IPS-NIHi7 (cell line): Measurements from ENCODE around the gene NACA.
"Not testable (repeated sequence)": the region's sequence is repeated elsewhere in the genome, so short reads cannot be mapped to it uniquely, and the experiment has no call there.

Experiments used
- DNase-seq: peaks from one replicate; pipeline ENCODE4 v3.0.0; 2012; ENCODE audit warnings: mixed read lengths; ENCODE audit errors: extremely low spot score

The NACA gene

DNA sequence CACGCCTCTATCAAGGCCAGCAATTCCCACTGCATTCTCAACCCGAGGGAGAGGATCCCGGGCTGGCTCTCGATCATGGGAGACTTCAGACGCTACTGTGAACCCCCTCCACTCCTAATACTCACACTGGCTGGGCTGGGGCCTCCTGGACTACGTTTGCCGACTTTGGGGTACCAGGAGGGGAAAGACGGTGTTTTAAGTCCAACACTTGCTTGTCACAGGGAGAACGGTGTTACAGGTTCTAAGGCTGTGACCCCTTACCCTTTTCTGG lies 463 bp downstream of the NACA start:
- DNase-seq: no peak

DNA sequence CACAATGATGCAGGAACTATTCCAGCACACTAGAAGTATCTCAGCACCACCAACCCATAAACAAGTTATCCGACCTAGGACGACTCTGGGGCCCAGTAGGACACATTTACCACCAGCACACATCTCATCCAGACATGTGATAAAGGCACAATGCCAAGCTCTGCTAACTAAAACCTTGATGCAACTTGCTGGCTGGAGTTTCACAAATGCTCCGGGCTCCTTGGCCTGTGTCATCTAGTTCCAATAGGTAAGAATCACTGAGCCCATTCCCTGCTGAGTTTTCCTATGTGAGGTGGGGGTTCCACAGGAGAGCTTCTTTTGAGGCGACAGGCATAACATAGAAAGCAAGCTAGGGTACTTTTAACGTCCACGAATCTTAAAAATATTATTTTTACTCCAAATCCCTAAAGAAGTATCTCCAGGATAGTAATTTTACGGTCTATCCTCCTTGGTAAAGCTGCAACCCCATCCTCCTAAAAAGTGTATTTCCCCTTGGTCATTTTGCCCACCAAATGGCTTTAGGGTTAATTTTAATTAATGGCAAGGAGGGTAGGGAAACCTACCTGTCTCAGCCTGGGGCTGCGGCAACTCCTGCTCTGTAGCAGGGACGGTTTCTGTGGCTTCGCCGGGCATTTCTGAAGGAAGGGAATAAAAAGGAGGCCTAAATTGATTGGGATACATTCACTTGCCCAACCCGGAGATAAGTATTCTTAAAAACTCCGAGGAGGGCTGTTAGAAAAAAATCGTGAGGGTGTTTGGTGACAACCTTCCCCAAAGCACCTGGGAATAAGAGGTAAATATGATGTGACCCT lies 1.0 kb downstream of the NACA start:
- no peak for DNase-seq

DNA sequence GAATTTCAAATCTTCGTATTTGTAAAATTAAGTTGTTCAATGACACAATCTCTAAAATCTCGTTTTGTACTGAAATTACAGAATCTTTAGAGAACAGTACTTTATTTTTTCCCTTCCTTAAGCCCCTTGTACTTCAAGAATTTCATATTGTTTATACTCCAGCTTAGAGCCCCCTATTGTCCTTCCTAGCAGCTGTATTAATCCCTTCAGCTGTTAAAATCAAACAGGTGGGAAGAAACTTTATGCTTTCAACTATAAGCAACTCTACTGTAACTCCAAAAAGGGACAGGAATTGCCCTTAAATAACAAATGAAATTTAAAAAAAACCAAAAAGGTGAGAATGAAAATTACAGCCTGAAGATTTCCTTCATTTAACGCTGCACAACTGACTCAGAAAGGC lies 1.7 kb downstream of the NACA start:
- no peak for DNase-seq

DNA sequence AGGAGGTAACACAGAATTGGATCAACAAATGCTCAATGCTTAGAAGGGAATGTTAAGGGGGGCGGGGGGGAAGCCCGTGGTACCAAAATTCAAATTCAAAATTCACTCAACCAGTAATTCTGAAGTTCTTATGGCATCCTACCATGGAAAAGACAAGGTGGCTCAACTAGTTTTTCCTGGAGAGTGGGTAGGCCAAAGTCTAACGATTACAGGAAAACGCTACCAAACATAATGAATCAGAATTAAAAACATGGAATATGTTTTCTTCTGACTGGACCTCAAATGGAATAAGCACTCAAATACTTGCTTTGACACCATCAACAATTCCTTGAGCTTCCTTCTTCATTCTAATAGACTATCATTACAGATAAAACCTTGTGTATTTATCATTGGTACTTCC lies 2.3 kb downstream of the NACA start:
- DNase-seq: no peak

DNA sequence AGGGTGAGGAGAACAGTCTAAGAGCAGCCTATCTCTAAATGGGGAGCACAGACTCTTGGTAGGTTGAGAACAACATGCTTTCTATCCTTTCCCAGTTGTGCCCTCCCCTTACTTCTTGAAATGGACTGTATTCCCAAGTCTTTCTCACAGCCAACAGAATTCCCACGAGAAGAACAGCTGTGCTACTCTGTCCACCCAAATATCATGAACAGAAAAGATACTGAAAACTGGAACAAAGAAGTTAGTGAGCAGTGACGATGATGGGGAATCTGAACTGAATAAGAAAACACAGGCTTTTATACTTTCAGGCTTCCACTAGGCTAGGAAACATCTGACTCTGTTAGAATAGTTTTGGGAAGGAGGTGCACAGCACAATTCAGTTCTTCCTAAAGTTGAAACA lies 3.4 kb downstream of the NACA start:
- no peak for DNase-seq

DNA sequence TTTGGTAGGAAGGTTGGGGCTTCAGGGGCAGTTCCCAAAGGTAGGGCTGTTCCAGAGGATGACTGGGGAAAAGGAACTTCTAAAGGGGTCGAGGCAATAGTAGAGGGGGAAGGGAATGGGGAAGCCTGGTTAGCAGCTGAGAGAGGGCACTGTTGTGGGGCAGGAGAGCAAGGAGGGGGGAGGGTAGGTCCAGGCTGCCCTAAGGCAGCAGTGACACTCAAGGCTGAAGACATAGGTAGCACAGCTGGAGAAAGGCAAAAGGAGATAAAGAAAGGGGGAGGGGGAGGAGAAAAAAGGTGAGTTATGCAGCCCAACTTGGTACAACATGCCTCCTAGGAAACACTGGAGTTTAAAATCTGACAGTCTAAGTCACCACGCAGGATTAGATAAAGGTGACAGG lies 3.9 kb downstream of the NACA start:
- peak; percentile 49 for DNase-seq

DNA sequence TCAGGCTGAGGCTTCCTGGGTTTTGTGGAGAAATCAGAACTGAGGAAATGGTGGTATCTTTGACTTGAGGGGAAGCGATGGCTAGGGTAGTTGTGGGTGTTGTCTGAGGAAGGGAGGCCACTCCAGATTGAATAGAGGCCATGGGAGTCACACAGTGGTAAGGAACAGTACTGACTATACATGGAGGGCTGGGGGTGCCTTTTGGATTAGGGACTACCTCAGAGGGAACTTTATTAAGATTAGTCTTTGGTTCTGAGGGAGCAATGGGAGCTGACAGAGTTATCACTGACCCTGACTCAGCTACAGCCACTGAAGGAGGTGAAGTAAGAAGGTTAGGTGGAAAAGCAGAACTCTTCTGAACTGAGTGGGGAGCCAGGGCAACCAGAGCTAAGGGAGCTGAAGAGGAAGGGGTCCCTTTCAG lies 4.4 kb downstream of the NACA start:
- no peak for DNase-seq

DNA sequence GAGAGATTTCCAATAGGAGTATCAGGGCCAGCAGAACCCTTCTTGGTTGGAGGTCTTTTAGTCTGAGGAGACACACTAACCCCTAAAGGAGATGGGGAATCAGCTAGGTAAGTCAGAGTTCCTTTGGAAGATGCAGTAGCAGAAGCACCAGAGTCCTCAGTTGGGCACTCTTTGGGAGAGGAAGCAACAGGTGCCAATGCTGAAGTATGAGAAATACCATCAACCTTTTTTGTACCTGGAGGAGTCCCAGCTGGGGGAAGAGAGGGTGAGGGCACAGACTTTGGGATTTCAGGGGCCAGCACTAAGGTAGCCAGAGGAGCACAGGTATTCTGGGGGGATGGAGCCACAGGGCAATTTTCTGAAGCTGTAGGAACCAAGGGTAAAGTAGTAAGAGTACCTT lies 6.0 kb downstream of the NACA start:
- DNase-seq: no peak

DNA sequence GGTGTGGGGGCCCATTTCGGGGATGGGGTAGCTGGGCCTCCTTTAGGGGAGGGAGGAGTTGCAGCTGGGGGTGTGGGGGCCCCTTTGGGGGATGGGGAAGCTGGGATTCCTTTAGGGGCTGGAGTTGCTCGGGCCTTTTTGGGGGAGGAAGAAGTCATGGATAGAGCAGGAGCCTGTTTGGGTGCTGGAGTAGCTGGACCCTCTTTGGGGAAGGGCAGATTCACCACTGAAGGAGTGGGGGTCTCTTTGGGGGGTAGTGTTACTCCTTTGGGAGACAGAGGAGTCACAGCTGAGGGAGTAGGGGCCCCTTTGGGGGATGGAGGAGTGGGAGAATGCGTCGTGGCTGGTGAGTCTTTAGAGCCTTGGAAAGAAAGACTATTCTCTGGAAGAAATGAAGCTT lies 6.5 kb downstream of the NACA start:
- no peak for DNase-seq

DNA sequence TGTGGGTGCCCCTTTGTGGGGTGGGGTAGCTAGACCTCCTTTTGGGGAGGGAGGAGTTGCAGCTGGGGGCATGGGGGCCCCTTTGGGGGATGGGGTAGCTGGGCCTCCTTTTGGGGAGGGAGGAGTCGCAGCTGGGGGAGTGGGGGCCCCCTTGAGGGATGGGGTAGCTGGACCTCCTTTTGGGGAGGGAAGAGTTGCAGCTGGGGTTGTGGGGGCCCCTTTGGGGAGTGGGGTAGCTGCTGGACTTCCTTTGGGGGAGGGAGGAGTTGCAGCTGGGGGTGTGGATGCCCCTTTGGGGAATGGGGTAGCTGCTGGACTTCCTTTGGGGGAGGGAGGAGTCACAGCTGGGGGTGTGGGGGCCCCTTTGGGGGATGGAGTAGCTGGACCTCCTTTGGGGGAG lies 7.0 kb downstream of the NACA start:
- no peak for DNase-seq

DNA sequence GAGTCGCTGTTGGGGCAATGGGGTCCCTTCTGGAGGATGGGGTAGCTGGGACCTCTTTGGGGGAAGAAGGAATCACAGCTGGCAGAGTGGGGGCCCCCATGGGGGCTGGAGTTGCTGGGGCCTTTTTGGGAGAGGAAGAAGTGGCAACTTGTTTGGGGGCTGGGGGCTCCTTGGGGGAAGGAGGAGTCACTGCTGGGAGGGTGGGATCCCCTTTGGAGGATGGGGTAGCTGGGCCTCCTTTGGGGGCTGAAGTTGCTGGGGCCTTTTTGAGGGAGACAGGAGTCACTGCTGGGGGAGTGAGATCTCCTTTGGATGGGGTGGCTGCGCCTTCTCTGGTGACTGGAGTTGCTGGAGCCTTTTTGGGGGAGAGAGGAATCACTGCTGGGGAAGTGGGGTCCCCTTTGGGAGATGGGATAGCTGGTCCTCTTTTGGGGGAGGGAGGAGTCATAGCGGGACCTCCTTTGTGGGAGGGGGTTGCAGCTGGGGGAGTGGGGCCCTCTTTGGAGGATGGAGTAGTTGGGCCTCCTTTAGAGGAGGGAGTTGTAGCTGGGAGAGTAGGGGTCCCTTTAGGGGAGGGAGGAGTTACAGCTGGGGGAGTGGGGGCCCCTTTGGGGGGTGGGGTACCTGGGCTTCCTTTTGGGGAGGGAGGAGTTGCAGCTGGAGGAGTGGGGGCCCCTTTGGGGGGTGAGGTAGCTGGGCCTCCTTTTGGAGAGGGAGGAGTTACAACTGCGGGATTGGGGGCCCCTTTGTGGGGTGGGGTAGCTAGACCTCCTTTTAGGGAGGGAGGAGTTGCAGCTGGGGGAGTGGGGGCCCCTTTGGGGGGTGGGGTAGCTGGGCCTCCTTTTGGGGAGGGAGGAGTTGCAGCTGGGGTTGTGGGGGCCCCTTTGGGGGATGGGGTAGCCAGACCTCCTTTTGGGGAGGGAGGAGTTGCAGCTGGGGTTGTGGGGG lies 7.9 kb downstream of the NACA start:
- DNase-seq: no peak

DNA sequence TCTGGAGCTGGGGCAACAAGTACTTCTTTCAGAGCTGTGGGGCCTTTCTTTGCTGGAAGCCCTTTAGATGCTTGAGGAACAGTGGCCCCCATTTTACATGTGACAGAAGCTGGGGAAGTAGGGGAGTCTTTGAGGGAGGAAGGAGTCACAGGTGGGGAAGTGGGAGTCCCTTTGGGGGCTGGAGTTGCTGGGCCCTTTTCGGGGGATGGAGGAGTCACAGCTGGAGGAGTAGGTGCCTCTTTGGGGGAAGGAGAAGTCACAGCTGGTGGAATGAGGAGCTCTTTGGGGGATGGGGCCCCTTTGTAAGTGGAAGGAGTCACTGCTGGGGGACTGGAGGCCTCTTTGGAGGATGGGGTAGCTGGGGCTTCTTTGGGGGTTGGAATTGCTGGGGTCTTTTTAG lies 8.6 kb downstream of the NACA start:
- no peak for DNase-seq

DNA sequence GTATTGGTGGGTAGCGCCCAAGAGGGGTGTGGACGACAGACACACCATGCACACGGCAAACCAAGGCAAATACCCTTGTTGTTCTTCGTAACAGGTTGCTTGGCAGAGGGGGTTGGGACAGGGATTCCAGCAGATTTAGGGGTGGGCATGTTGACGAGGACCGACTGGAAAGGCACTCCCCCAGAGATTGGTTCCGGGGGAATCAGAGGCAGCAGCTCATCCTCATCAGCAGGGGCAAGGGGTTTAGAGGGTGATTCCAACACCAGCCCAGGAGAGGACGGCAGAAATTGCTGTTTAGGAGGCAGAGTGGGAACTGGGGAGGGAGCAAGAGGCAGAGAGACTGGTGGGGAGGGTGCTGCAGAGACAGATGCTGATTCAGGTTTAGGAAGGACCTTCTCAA lies 9.3 kb downstream of the NACA start:
- DNase-seq: no peak

DNA sequence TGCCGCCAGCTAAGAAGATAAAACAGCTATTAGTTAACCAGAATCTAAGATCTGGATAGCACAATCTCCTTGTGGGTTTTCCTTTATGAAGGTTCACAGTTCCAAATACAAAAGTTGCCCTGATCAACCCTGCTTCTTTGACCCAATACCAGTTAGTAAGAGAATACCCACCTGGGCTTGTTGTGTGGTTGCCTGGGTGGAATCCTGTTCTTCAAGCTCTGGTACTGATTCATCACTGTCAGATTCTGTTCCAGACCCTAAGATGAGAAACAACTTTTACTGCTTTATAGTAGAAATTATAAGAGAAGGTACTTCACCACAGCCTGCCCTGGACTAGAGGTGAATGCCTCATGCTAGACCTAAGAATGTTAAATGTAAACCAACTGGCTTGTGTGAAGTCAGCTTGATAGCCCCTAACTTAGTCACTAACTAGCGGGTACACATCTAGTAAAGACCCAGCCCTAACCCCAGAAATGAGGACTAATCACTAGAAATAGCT lies 10.6 kb downstream of the NACA start:
- no peak for DNase-seq

DNA sequence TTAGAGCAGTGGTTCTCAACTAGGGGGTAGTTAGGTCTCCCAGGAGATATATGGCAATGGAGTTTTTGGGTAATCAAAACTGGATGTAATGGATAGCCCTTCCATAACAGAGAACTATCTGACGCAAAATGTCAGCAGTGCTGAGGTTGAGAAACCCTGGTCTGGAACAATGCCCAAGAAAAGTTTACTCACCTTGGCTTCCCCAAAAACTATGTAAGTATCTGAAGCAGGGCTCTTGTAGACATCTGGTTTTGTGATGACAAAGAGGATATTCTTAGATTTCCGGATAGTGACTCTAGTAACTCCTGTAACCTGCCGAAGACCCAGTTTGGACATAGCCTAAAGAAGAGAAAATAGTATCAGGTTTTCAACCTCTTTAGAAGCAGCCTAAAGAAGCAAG lies 11.8 kb downstream of the NACA start:
- no peak for DNase-seq

DNA sequence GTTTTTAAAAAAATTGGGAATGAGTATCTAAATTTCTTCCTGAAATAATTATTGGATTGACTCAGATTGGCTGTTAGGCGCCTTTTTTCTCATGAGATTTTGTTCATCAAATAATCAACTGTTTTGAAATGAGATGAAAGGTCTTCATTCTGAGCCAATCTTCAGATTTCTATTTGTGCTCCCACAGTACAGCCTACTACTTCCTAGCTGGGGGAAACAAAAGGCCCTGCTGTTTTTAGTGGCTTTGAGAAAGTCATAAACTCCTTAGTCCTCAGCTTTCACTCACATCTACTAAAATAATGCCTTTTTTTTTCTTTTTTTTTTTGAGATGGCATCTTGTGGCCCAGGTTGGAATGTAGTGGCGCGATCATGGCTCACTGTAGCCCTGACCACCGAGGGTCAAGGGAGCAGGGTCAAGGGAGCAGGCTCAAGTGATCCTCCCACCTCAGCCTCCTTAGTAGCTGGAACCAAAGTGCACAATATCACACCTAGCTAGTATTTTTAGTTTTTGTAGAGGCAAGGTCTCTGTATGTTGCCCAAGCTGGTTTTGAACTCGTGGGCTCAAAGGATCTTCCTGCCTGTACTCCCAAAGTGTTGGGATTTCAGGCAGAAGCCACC lies 15.2 kb downstream of the NACA start:
- DNase-seq: no peak

DNA sequence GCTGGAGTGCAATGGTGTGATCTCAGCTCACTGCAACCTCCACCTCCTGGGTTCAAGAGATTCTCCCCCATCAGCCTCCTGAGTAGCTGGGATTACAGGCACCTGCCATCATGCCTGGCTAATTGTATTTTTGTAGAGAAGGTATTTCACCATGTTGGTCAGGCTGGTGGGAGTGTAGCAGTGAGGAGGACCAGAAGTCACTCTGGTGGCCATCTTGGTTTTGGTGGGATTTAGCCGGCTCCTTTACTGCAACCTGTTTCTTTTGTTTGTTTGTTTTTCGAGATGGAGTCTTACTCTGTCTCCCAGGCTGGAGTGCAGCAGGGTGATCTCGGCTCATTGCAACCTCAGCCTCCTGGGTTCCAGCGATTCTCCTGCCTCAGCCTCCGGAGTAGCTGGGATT lies 20.6 kb downstream of the NACA start:
- not testable (repeated sequence) for DNase-seq

DNA sequence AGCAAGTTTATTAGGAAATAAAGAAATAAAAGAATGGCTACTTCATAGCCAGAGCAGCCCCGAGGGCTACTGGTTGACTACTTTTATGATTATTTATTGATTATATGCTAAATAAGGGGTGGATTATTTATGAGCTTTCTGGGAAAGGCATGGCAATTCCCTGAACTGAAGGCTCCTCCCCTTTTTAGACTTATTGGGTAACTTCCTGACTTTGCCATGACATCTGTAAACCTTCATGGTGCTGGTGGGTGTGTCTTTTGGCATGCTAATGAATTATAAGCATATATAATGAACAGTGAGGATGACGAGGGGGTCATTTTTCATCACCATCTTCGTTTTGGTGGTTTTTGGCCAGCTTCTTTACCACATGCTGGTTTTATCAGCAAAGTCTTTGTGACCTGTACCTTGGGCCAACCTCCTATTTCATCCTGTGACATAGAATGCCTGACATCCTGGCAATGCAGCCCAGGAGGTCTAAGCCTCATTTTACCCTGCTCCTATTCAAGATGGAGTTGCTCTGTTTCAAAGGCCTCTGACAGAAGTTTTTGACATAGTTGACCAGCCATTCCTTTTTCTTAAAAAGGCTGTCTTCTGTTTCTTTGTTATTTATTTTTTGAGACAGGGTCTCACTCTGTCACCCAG lies 26.0 kb downstream of the NACA start:
- DNase-seq: no peak

DNA sequence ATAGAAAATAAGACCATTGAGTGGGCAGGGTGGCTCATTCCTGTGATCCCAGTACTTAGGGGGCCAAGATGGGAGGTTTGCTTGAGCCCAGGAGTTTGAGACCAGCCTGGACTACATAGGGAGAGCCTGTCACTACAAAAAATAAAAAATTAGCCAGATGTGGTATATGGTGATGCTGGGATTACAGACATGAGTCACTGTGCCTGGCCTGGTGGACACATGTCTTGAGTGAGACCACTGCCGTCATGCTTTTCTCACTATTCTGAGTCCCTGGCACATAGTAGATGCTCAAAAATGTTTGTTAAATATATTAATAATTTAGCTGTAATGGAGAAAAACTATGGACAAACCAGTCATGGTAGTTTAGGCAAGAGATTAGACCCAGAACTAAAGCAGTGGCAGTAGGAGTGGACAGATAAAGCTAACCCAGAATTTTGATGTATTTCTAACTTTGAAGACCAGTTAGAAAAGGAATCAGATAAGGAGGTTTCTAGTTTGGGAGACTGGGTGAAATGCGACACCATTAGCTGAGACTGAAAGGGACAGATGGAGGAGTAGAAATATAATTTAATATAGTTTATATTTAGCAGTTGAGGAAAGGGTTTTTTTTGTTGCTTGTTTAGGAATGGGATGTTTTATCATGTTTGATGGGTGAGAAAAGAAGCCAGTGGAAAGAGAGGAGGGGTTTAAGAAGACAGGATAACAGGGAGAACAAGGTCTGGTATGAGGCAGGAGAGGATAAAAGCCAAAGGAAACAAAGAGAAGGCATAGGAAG lies 29.6 kb downstream of the NACA start:
- DNase-seq: no peak

DNA sequence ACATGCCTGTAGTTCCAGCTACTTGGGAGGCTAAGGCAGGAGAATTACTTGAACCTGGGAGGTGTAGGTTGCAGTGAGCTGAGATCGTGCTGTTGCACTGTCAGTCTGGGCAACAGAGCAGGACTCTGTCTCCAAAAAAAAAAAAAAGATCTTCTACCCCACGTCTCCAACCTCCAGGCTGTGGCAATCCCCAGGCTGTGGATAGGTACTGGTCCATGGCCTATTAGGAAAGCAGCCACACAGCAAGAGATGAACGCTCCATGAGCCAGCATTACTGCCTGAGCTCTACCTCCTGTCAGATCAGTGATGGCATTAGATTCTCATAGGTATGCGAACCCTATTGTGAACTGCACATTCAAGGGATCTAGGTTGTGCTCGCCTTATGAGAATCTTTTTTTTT lies 30.9 kb downstream of the NACA start:
- DNase-seq: no peak

DNA sequence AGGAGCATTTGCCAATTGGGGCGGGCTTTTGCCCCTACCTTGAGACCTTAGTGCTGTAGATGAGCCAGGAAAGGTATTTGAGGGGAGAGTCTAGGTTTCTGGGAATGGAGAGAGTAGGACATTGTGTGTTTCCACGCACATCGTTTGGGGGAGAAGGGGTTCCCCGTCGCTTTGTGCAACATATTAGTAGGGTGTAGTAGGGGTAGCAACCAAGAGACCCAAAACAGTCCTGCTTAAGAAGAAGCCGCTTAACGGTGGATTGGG lies 36.3 kb downstream of the NACA start:
- DNase-seq: peak; percentile 64
